ENCODE data around the gene POU6F2. TPM values are rescaled to one million over a fixed set of nuclear protein-coding genes. Genes with fewer than 3 reads are reported as not detected.

The POU6F2 gene
- total RNA-seq, 2 experiments from 2014 or later, result not detected

- no peaks in the 10 kb centered on the region for H3K36me3 Mint-ChIP-seq (ENCODE audit: low read depth)
- no peak overlapping the region for H3K4me3 Mint-ChIP-seq
- H3K4me1 Mint-ChIP-seq (ENCODE audit: low read depth), result no peaks in the 10 kb centered on the region
- H3K9me3 Mint-ChIP-seq, result no peaks in the 10 kb centered on the region
- ATAC-seq, result no peak
- intact Hi-C loops (cut with micrococcal nuclease), result loop anchor here (10.0 kb wide), 2 partner anchors 530 to 580 kb away; no protein-coding TSS in a partner anchor
- DNase-seq, result no peak
- peaks cover 2% of the 10 kb centered on the region for H3K27me3 Mint-ChIP-seq
- POLR2A ChIA-PET, result no interaction called here
- CTCF ChIA-PET, result interaction anchor here (1.5 kb wide), 1 partner anchor 518 kb away, joined by 3 read pairs; no protein-coding TSS in a partner anchor
- H3K27ac Mint-ChIP-seq, result no peak overlapping the region
- no peak for TF ChIP-seq CTCF (IDR thresholded peaks at IDR 0.05)
Observed at GRCh38 chr7:38934536-38934935, 43.2 kb upstream of the POU6F2 start.

- no peak overlapping the region for H3K27ac Mint-ChIP-seq
- ChIA-PET POLR2A (no interaction called here), CTCF (no interaction called here)
- no peaks in the 10 kb centered on the region for H3K4me1 Mint-ChIP-seq (ENCODE audit: low read depth)
- DNase-seq, result no peak
- H3K4me3 Mint-ChIP-seq, result no peak overlapping the region
- intact Hi-C loops (cut with micrococcal nuclease), result loop anchor here (10.0 kb wide), 2 partner anchors 528 to 578 kb away; no protein-coding TSS in a partner anchor
- no peaks in the 10 kb centered on the region for H3K36me3 Mint-ChIP-seq (ENCODE audit: low read depth)
- no peak for TF ChIP-seq CTCF (IDR thresholded peaks at IDR 0.05)
- no peak for ATAC-seq
- H3K9me3 Mint-ChIP-seq, result no peaks in the 10 kb centered on the region
- peaks cover 2% of the 10 kb centered on the region for H3K27me3 Mint-ChIP-seq
Observed at GRCh38 chr7:38936641-38937040, 41.1 kb upstream of the POU6F2 start.

- TF ChIP-seq CTCF (IDR thresholded peaks at IDR 0.05), result no peak
- no peaks in the 10 kb centered on the region for H3K9me3 Mint-ChIP-seq
- DNase-seq (no peak), ATAC-seq (no peak)
- intact Hi-C loops (cut with micrococcal nuclease), result loop anchor here (10.0 kb wide), 2 partner anchors 527 to 577 kb away; no protein-coding TSS in a partner anchor
- no peaks in the 10 kb centered on the region for H3K36me3 Mint-ChIP-seq (ENCODE audit: low read depth)
- H3K27me3 Mint-ChIP-seq, result peaks cover 3% of the 10 kb centered on the region
- no peaks in the 10 kb centered on the region for H3K4me1 Mint-ChIP-seq (ENCODE audit: low read depth)
- CTCF ChIA-PET, result no interaction called here
- H3K4me3 Mint-ChIP-seq, result no peak overlapping the region
- no peak overlapping the region for H3K27ac Mint-ChIP-seq
- POLR2A ChIA-PET, result interaction anchor here (1.1 kb wide), 1 partner anchor 109 kb away, joined by 3 read pairs; no protein-coding TSS in a partner anchor
Observed at GRCh38 chr7:38938001-38938485, 39.7 kb upstream of the POU6F2 start.

GRCh38 chr7:38938589-38938988, 39.1 kb upstream of the POU6F2 start:
- Mint-ChIP-seq H3K27me3 (peaks cover 3% of the 10 kb centered on the region), H3K4me3 (no peak overlapping the region), H3K36me3 (ENCODE audit: low read depth) (no peaks in the 10 kb centered on the region), H3K4me1 (ENCODE audit: low read depth) (no peaks in the 10 kb centered on the region), H3K27ac (no peak overlapping the region), H3K9me3 (no peaks in the 10 kb centered on the region)
- DNase-seq, result no peak
- TF ChIP-seq CTCF (IDR thresholded peaks at IDR 0.05), result no peak
- POLR2A ChIA-PET, result interaction anchor here (1.1 kb wide), 1 partner anchor 108 kb away, joined by 3 read pairs; no protein-coding TSS in a partner anchor
- intact Hi-C loops (cut with micrococcal nuclease), result loop anchor here (10.0 kb wide), 2 partner anchors 526 to 576 kb away; no protein-coding TSS in a partner anchor
- CTCF ChIA-PET, result interaction anchor here (0.6 kb wide), 1 partner anchor 518 kb away, joined by 3 read pairs; no protein-coding TSS in a partner anchor
- no peak for ATAC-seq

- Mint-ChIP-seq H3K27me3 (peaks cover 5% of the 10 kb centered on the region), H3K4me3 (no peak overlapping the region), H3K4me1 (ENCODE audit: low read depth) (no peaks in the 10 kb centered on the region), H3K9me3 (no peaks in the 10 kb centered on the region), H3K36me3 (ENCODE audit: low read depth) (no peaks in the 10 kb centered on the region), H3K27ac (no peak overlapping the region)
- CTCF ChIA-PET, result interaction anchor here (0.6 kb wide), 2 partner anchors 9 to 18 kb away, joined by 3 read pairs; no protein-coding TSS in a partner anchor
- TF ChIP-seq CTCF (IDR thresholded peaks at IDR 0.05), result no peak
- intact Hi-C loops (cut with micrococcal nuclease), result no loop called here
- DNase-seq, result no peak
- POLR2A ChIA-PET, result no interaction called here
- ATAC-seq, result no peak
Observed at GRCh38 chr7:38940774-38941173, 36.9 kb upstream of the POU6F2 start.
